ENCODE data around the gene KRI1.

KRI1 gene

GRCh38 chr19:10565567-10566407, at the start of gene KRI1:
KRI1 (minus strand) TSS chr19:10566010; CDS start chr19:10565999, 11 bp downstream.
- peak; percentile 98 for DNase-seq (ENCODE audit: low spot score)

- DNase-seq (ENCODE audit: low spot score) = no peak
Observed at GRCh38 chr19:10612499-10613119, 46.8 kb upstream of the KRI1 start.

- DNase-seq (ENCODE audit: low spot score) = no peak
Observed at GRCh38 chr19:10611907-10612306, 46.1 kb upstream of the KRI1 start.

- DNase-seq (ENCODE audit: low spot score) = no peak
Observed at GRCh38 chr19:10604460-10604980, 38.7 kb upstream of the KRI1 start.

- no peak for DNase-seq (ENCODE audit: low spot score)
Observed at GRCh38 chr19:10603873-10604459, 38.2 kb upstream of the KRI1 start.

GRCh38 chr19:10603084-10603872, 37.5 kb upstream of the KRI1 start:
- no peak for DNase-seq (ENCODE audit: low spot score)

GRCh38 chr19:10602330-10603083, 36.7 kb upstream of the KRI1 start:
- peak; percentile 91 for DNase-seq (ENCODE audit: low spot score)

GRCh38 chr19:10601999-10602329, 36.2 kb upstream of the KRI1 start:
- DNase-seq (ENCODE audit: low spot score) = no peak

- no peak for DNase-seq (ENCODE audit: low spot score)
Observed at GRCh38 chr19:10600149-10600548, 34.3 kb upstream of the KRI1 start.

GRCh38 chr19:10593820-10594637, 28.2 kb upstream of the KRI1 start:
- DNase-seq (ENCODE audit: low spot score) = no peak

- DNase-seq (ENCODE audit: low spot score) = no peak
Observed at GRCh38 chr19:10593148-10593547, 27.3 kb upstream of the KRI1 start.

GRCh38 chr19:10587839-10588150, 22.0 kb upstream of the KRI1 start:
- DNase-seq (ENCODE audit: low spot score) = no peak

GRCh38 chr19:10587022-10587838, 21.4 kb upstream of the KRI1 start, which contains the start of gene AP1M2:
AP1M2 (minus strand) TSS chr19:10587312; CDS start chr19:10587231, 81 bp downstream.
- DNase-seq (ENCODE audit: low spot score) = no peak

- no peak for DNase-seq (ENCODE audit: low spot score)
Observed at GRCh38 chr19:10586396-10586795, 20.6 kb upstream of the KRI1 start.

GRCh38 chr19:10583036-10583776, 17.4 kb upstream of the KRI1 start:
- no peak for DNase-seq (ENCODE audit: low spot score)

- DNase-seq (ENCODE audit: low spot score) = no peak
Observed at GRCh38 chr19:10582091-10582490, 16.3 kb upstream of the KRI1 start.

GRCh38 chr19:10580979-10581631, 15.3 kb upstream of the KRI1 start:
- DNase-seq (ENCODE audit: low spot score) = peak; percentile 89

GRCh38 chr19:10577951-10578350, 12.1 kb upstream of the KRI1 start:
- DNase-seq (ENCODE audit: low spot score) = no peak
